CD4-positive, alpha-beta T cell treated with Interleukin-12 subunit alpha and Interleukin-12 subunit beta, for 1 hour (primary cell): Measurements from ENCODE around the gene USP3.

Experiments
- DNase-seq: peaks from one replicate; pipeline ENCODE4 v3.0.0-alpha.2; 2020

Gene USP3

GRCh38 chr15:63553388-63553791, 49.0 kb downstream of the USP3 start:
- DNase-seq = no peak

- DNase-seq = no peak
Measured at GRCh38 chr15:63554337-63554927, 50.0 kb downstream of the USP3 start.

- DNase-seq = no peak
Measured at GRCh38 chr15:63555507-63555906, 51.1 kb downstream of the USP3 start.

GRCh38 chr15:63556246-63556645, 51.9 kb downstream of the USP3 start:
- no peak for DNase-seq

GRCh38 chr15:63556736-63557135, 52.3 kb downstream of the USP3 start:
- DNase-seq = no peak

- no peak for DNase-seq
Measured at GRCh38 chr15:63559753-63560152, 55.4 kb downstream of the USP3 start.

GRCh38 chr15:63560741-63561448, 56.5 kb downstream of the USP3 start:
- peak; percentile 14 for DNase-seq

GRCh38 chr15:63564093-63564492, 59.7 kb downstream of the USP3 start:
- DNase-seq = no peak

- DNase-seq = no peak
Measured at GRCh38 chr15:63565536-63566186, 61.3 kb downstream of the USP3 start.

- no peak for DNase-seq
Measured at GRCh38 chr15:63572749-63573464, 68.5 kb downstream of the USP3 start.

- DNase-seq = no peak
Measured at GRCh38 chr15:63573533-63573932, 69.1 kb downstream of the USP3 start.

GRCh38 chr15:63575312-63575711, 70.9 kb downstream of the USP3 start:
- no peak for DNase-seq

- no peak for DNase-seq
Measured at GRCh38 chr15:63576441-63576840, 72.0 kb downstream of the USP3 start.

- no peak for DNase-seq
Measured at GRCh38 chr15:63582179-63582578, 77.8 kb downstream of the USP3 start.

GRCh38 chr15:63582718-63583426, 78.5 kb downstream of the USP3 start:
- DNase-seq = no peak

GRCh38 chr15:63586790-63587189, 82.4 kb downstream of the USP3 start:
- DNase-seq = no peak

GRCh38 chr15:63587527-63587926, 83.1 kb downstream of the USP3 start:
- DNase-seq = no peak

GRCh38 chr15:63588826-63589225, 84.4 kb downstream of the USP3 start:
- no peak for DNase-seq

- no peak for DNase-seq
Measured at GRCh38 chr15:63593705-63594671, 89.6 kb downstream of the USP3 start.

- no peak for DNase-seq
Measured at GRCh38 chr15:63595065-63595464, 90.7 kb downstream of the USP3 start.

- no peak for DNase-seq
Measured at GRCh38 chr15:63595688-63596087, 91.3 kb downstream of the USP3 start.

GRCh38 chr15:63596676-63597037, 92.3 kb downstream of the USP3 start:
- no peak for DNase-seq
